ENCODE results near the gene RPL7L1.
"Not testable (repeated sequence)": the region's sequence is repeated elsewhere in the genome, so short reads cannot be mapped to it uniquely, and the experiment has no call there.

The RPL7L1 gene

DNA sequence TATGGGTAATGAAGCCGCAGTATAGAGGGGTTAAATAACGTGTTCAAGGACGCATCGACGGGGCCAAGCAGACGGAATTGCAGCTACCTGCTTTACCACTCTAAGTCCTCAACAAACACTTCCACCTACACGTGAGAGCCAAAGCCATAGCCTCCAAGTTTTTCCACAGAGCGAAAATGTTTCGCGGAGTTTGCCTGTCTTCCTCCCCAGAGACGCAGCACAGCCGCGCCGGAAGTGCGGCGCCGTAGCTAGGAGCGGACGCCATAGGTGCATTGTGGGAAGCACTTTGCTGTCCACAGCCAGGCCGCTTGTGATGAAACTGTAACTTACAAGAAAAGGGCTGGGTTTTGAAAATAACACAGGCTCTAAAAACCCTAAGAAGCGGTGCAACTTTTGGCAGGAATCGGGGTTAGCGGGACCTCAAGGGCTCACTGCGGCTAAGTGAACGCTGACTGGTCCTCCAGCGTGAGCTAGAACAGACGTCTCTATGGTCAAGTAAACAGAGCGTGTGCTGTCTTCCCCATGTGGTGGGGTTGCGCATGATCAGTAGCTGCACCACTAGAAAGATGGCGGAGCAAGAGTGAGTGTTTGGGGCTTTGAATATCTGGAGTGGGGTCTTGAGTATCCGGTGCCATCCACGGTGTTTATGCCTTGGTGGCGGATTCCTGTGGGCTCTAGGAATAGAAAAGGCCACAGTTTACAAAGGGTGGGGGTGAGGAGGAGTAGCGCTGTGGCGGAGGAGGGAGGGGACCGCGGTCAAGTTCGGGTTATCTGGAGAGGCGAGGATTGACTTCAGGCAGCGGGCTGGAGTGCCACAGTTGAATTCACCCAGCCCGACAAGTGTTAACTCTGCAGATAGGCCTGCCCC is at the start of gene RPL7L1:
Gene RPL7L1, plus strand, starts transcription at position 245 of the 868 bp plus-strand sequence. Its CDS starts 295 bp downstream, at position 540.
- peak; percentile 70 for DNase-seq (ENCODE audit: low read depth, low spot score)

DNA sequence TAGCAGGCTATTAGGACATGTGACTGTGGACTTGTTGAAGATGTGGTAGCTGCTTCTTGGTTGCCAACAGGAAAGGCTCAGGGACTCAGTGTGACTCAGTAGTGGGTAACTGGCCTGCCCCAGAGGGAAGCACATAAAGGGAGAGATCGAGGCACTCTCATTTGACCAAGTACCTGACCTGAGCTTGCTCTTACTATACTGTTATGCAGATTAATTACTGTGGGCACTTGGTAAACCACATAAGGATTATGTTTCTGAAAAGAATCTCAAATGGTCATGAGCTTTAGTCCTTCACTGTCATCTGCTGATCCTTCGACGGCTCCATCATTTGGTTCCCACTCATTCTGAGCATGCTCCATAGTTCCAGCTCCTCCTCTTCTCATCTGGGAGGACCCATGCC is 48.2 kb upstream of the RPL7L1 start:
- DNase-seq (ENCODE audit: low read depth, low spot score) = no peak

DNA sequence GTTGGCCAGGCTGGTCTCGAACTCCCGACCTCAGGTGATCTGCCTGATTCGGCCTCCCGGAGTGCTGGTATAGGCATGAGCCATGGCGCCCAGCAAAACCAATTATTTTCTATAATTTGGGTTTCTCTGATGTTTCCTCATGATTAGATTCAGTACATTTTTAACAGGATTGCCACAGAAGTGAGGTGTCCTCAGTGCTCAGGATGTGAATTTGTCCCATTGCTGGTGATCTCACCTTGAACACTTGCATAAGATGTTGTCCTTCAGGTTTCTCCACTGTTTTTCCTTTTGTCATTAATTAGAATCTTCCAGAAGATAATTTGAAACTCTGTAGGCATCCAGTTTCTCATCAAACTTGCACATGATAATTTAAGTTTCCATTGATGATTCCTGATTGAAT is 45.4 kb upstream of the RPL7L1 start:
- no peak for DNase-seq (ENCODE audit: low read depth, low spot score)

DNA sequence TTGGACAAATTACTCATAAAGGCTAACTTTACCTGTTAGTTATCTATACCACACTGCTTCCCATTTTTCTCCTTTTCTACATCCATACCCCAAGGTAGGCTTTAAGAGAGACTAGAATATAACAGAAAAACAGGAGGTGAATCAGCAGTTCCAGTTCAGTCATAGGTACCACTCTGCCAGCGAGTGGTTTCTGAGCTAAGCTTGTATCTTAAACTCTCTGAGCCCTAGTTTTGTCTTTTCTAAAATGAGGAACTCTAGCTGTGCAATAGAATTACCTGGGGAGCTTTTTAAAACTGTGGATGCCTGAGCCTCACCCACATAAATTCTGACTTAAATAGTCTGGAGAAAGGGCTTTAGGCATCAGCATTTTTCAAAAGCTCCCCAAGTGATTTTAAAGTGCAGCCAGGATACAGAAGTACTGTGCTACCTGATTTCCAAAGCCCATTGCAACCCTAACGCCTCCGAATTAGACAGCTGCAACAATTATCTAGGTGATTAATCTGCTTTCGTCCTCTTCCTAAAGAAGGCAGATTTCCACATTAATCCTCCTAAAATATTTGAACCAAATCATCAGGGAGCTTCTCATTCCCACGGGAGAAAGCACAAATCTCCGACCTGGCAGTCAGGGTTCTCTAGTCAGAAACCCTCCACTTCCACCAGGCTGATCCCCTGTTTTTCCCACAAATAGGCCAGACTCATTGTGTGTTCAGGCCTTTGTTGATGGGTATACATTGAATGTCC is 37.4 kb upstream of the RPL7L1 start:
- DNase-seq (ENCODE audit: low read depth, low spot score) = no peak

DNA sequence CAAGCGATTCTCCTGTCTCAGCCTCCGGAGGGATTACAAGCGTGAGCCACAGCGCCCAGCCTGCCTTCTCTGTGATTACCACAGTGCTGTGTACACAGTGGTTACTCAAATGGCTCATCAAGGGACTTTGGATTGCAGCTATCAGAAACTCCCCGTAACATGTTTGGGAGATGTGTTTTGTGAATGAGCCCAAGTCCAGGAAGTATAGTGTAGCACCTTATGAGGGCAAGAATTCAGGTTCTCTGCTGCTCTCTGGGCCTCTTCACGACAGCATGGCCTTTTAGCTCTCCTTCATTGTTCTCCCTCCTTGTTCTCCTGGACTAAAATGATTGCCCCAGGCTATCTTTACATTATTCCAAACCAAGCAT is 34.1 kb upstream of the RPL7L1 start:
- DNase-seq (ENCODE audit: low read depth, low spot score) = no peak

DNA sequence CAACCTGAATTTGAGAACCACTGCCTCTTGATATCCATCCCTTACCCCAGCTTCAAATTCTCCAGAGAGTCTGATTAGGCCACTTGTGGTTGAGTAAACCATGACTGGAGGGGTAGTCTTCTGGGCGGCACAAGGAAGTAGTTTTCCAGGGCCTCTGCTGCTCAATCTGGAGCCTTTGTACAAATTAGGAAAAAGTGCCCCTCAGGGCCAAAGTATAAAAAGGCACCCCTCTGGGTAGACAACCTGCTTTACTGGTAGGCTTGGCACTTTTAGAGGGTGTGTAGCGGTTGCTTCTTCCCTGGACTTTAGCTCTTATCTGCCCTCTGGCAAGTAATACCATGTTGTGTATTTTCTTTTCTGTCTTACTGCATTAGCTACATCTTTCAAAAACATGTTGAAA is 32.9 kb upstream of the RPL7L1 start:
- DNase-seq (ENCODE audit: low read depth, low spot score) = no peak

DNA sequence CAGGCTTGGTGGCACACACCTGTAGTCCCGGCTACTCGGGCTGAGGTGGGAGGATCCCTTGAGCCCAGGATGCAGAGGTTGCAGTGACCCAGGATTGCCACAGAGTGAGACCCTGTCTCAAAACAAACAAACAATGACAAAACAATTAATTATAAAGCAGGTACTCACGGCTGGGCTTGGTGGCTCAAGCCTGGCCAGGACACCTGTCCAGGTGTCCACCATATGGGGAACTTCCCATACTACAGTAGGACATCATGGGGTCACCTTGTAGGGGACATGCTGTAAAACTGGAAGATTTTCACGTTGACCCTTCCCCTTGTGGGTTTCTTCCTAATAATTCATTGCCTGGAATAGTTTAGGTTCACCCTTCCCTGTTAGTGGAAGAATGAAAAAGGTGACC is 30.7 kb upstream of the RPL7L1 start:
- DNase-seq (ENCODE audit: low read depth, low spot score) = no peak

DNA sequence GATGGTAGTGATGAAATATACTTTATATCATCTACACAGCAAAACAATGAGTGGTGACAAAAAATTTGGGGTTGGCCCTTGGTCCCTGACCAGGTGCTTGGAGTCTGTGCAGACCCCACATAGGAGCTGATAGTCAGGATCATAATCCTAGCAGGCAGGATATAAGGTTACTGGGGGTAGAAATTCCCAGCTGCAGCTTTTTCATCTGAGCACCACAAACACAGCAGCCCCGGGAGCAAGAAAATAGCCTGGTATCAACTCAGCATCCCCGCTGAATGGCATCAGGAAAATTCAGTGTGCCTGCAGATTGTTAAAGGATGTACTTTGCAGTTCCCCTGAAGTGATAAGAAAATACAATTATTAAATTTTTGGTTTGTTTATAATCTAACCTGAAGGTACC is 27.8 kb upstream of the RPL7L1 start:
- no peak for DNase-seq (ENCODE audit: low read depth, low spot score)

DNA sequence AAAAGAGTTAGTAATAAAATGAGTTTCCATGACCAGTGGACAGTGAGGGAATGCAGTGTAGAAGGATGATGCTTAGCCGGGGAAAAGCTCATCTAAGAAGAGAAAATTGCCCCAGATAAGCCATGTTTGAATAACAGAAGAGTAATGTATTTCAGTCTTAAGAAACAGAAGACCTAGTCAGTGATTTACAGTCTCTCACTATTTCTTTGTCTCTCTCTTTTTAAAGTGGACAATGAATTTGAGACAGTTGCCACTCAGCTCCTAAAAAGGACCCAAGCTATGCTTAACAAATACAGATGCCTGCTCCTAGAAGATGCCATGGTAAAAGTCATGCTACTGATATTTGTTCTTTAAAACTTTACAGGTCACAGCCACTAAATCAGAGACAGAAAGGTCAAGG is 19.4 kb upstream of the RPL7L1 start:
- no peak for DNase-seq (ENCODE audit: low read depth, low spot score)

DNA sequence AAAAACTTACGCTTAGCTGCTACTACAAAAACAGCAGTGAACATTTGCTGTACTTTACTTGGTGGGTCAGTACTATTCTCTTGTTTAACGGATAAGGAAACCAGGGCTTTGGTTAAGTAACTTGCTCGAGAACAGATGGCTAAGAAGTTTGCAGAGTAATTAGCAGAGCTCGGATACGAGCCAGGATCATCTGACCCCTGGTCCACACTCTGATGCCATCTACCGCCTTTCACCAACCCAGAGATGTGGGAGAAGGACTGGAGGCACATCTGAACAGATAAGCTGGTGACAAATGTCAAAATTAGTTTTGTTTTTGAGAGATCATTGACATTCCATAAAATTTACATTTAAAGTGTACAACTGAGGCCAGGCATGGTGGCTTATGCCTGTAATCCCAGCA is 18.9 kb upstream of the RPL7L1 start:
- DNase-seq (ENCODE audit: low read depth, low spot score) = no peak

DNA sequence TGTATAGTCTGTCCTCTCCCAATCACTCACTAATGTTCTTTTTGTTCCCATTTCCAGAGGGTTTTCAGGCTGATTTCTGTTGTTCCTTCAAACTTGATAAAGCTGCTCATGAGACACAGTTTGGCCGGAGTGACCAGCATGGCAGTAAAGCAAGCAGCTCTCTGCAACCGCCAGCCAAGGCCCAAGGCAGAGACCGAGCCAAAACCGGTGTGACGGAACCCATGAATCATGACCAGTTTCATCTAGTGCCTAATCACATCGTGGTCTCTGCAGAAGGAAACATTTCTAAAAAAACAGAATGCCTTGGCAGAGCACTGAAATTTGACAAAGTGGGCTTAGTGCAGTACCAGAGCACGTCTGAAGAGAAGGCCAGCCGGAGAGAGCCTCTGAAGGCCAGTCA is 14.8 kb upstream of the RPL7L1 start:
- no peak for DNase-seq (ENCODE audit: low read depth, low spot score)

DNA sequence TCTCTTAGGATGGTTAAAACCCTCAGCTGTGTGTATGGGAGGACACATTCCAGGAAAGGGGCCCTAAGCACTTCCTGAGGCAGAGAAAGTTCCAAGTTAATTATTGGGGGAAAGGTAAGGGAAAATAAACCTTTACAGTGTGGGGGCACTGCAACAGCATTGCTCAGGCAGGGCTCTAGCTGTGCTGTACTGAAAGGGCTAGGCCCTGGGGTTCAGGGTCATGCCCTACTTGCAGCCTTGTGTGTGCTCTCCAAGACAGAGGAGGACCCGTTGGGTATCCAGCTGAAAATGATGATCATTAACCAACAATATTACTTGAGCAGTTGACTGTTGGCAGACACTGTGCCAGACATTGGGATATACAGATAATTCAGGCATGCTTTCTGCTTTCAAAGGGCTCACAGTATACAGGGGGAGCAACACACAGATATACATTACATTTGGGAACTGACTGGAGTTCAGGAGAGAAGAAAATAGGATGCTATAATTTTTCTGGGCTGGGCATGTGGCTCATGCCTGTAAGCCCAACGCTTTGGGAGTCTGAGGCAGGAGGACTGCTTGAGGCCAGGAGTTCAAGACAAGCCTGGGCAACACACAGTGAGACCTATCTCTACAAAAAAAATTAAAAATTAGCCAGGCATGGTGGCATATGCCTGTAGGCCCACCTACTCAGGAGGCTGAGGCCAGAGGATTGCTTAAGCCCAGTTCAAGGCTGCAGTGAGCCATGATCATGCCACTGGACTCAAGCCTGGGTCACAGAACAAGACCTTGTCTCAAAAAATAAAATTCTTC is 9.1 kb upstream of the RPL7L1 start:
- DNase-seq (ENCODE audit: low read depth, low spot score) = no peak

DNA sequence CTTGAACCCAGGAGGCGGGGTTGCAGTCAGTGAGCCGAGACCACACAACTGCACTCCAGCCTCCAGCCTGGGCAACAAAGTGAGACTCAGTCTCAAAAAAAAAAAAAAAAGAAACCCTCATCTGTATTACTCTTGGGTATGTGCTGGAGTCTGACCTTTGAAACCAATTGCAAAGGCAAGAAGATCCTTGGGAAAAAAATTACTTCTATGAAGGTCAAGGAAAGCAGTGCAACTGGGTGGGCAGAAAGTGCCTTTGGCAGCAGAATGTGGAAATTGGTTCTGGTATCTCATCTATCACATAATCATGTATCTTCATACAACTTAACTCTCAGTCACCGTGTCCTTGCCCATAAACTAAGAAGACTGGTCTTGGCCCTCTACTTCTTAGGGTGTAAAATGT is 7.7 kb upstream of the RPL7L1 start:
- no peak for DNase-seq (ENCODE audit: low read depth, low spot score)

DNA sequence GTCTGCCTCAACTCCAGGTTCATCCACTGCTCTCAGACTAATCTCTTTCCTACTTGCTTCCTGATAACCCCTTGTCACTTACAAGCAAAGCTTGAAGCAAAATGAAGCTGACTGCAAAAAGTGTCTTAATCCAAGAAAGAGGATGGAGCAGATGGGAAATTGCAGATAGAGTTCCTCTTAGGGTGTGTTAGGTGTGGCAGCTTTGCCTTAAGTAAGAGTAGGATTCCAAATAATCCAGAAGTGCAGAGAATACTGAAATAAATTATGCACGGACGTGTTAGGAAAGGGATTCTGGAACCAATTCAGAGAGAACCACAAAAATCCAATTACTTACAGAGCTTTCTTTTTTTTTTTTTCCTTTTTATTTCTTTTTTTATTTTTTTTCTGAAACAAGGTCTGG is 6.1 kb upstream of the RPL7L1 start:
- no peak for DNase-seq (ENCODE audit: low read depth, low spot score)

DNA sequence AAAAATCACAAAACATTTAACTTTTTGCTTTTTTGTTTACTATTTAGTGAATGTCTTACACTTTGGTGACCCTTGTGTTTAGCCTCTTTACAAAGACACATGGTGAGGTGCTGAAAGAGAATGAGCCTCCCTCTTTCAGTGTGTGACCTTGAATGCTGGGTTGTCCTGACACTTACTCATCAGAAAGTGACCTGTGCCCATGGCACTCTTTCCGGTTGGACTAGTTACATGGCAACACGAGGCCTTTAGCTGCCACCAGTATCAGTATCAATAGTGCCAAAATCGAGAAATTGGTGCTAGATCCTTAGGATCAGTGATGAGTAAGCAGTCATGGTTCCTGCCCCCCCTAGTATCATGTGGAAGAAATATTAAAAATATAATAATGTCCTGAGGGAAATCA is 1.7 kb upstream of the RPL7L1 start:
- no peak for DNase-seq (ENCODE audit: low read depth, low spot score)

DNA sequence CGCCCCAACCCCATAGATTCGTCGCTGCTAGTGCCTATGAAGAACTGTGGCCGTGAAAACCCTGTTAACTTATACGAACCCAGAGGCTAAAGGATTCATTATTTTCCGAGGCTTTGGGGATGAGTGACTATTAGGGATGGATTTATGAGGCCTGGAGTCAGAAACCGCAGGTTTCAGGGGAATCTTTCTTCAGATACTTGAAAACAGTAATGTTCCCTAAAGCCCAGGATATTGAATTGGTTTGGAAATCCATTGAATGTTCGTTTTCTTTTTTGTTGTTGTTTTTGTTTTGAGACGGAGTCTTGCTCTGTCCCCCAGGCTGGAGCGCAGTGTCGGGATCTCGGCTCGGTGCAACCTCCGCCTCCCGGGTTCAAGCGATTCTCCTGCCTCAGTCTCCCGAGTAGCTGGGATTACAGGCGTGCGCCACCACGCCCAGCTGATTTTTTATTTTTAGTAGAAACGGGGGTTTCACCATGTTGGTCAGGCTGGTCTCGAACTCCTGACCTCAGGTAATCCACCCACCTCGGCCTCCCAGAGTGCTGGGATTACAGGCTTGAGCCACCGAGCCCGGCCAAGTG is 913 bp downstream of the RPL7L1 start:
- DNase-seq (ENCODE audit: low read depth, low spot score) = not testable (repeated sequence)

DNA sequence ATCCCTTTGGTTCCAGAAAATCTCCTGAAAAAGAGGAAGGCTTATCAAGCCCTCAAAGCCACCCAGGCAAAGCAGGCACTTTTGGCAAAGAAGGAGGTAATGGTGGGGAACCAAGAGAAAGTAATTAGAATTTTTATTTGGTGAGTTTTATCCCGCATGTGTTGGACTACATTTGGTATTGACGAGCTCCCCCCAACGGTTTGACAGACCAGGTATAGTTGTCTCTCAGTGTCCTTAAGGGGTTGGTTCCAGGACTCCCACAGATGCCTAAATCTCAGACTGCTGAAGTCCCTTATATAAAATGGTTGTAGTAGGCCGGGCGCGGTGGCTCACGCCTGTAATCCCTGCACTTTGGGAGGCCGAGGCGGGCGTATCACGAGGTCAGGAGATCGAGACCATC is 1.5 kb downstream of the RPL7L1 start:
- not testable (repeated sequence) for DNase-seq (ENCODE audit: low read depth, low spot score)

DNA sequence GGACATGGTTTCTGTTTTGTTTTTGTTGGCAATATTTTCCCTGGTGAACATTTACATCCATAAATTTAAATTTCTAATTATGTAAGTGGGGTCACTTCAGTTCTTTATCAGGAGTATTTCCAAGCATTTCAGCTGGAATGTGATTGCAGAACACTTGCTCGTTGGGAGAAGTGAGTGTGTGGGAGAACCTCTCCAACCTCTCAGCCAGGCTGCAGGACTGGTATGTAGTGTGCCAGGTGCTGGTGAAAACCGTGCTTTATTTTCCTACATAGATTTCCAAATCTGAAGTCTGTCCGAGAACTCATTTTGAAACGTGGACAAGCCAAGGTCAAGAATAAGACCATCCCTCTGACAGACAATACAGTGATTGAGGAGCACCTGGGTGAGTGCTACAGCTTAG is 6.3 kb downstream of the RPL7L1 start:
- no peak for DNase-seq (ENCODE audit: low read depth, low spot score)

DNA sequence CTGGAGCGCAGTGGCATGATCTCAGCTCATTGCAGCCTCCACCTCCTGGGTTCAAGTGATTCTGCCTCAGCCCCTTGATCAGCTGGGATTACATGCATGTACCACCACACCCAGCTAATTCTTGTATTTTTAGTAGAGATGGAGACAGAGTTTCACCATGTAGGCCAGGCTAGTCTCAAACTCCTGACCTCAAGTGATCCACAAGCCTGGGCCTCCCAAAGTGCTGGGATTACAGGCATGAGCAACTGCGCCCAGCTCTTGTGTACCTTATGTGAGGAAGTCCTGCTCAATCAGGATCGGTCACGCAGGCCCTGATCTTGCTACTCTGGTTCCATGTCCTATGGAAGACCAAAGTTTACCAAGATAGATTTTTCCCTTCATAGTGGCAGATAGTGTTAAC is 8.8 kb downstream of the RPL7L1 start:
- DNase-seq (ENCODE audit: low read depth, low spot score) = not testable (repeated sequence)

DNA sequence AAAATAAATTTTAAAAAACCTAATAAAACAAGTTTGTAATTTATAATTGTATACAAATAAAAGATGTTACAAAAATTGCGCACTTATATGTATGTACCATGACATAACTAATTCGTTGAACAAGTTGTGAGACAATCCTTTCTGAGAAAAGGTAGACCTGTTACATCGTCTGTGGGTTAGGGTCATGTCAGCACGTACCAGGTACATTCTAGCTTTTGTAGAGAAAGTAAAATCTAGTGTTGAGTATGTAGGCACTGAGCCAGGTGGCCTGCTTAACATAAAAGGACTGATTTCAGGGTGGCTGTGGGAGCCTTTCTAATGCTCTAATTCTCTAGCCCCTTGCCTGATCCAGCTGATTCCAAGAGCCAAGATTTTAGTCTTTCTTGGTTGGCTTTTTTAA is 10.4 kb downstream of the RPL7L1 start:
- no peak for DNase-seq (ENCODE audit: low read depth, low spot score)

DNA sequence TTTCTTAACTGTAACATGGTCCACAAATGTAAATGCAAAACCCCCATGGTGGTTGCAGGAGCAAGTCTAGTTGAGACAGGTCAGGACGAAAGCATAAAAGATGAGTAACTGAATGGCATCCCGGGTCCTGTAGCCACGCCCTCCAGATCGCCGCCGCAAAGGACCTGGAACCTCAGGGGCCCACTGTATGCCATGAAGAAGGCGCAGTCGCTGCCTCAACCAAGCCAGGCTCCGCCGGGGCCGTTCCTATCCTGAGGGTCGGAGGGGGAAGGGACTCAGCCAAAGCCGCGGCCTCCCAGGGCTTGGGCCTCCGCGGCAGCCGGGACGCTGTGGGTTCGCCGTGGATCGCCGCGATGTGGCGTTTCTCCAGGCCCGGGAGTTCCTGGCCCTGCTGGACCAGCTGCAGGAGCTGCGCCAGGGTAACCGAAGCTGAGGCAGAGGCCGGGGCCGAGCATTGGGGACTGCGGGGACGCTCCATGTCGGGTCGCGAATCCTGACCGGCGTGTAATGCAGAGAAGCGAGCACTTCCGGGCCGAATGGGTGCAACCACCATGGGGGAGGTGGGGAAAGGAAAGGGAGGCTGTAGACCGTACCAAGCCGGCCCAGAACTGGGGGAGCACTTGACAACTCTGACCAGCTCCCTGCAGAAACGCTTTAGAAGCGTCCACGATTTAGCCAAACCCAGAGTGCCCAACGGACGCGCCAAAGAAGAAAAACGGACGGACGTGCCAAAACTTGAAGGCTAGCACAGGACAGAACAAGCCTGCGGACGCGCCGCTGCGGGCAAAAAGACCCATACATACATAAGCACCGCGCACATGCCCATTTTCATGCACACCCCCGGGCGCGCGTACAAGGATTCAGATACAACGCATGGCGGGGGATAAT is 11.1 kb downstream of the RPL7L1 start:
- peak; percentile 86 for DNase-seq (ENCODE audit: low read depth, low spot score)
